Neural cell (in vitro differentiated cells): ENCODE measurements around the gene LCORL.

ENCODE experiments used
- EP300 ChIP-seq: fragments of 450-650 bp; conservative IDR thresholded peaks from 2 replicates; pipeline ENCODE4 v1.6.1; 2014; ENCODE audit warnings: antibody characterized with exemption, mild to moderate bottlenecking, moderate library complexity; ENCODE audit not compliant: poor library complexity, severe bottlenecking
- EZH2 ChIP-seq: fragments of 200-600, 300-800 bp; shearing (Covaris generic), sonication (generic); IDR thresholded peaks from 2 replicates; pipeline ENCODE4 v1.6.1; 2014; ENCODE audit warnings: antibody characterized with exemption, low read length, borderline replicate concordance, mild to moderate bottlenecking; ENCODE audit not compliant: insufficient read depth, poor library complexity, severe bottlenecking
- MXI1 ChIP-seq: fragments of 450-650 bp; conservative IDR thresholded peaks from 2 replicates; pipeline ENCODE4 v1.6.1; 2014; ENCODE audit warnings: antibody characterized with exemption, mild to moderate bottlenecking; ENCODE audit not compliant: poor library complexity, severe bottlenecking
- POLR2AphosphoS5 ChIP-seq: IDR thresholded peaks from 2 replicates; pipeline ENCODE4 v1.6.1; 2012
- RAD21 ChIP-seq: fragments of 450-650 bp; conservative IDR thresholded peaks from 2 replicates; pipeline ENCODE4 v1.6.1; 2014; ENCODE audit warnings: antibody characterized with exemption, mild to moderate bottlenecking, moderate library complexity
- TAF1 ChIP-seq: IDR thresholded peaks from 2 replicates; pipeline ENCODE4 v1.6.1; 2012; ENCODE audit warnings: low read depth
- TF ChIP-seq, protein P1 (sequence below): fragments of 450-650 bp; IDR thresholded peaks from 2 replicates; pipeline ENCODE4 v1.5.1; 2014; ENCODE audit warnings: antibody characterized with exemption, mild to moderate bottlenecking, moderate library complexity; ENCODE audit not compliant: poor library complexity, severe bottlenecking
- TF ChIP-seq, protein P2 (sequence below): IDR thresholded peaks from 2 replicates; pipeline ENCODE4 v1.6.1; 2012; ENCODE audit warnings: borderline replicate concordance

- no peak for TF ChIP-seq POLR2AphosphoS5
- TF ChIP-seq, protein P1, sequence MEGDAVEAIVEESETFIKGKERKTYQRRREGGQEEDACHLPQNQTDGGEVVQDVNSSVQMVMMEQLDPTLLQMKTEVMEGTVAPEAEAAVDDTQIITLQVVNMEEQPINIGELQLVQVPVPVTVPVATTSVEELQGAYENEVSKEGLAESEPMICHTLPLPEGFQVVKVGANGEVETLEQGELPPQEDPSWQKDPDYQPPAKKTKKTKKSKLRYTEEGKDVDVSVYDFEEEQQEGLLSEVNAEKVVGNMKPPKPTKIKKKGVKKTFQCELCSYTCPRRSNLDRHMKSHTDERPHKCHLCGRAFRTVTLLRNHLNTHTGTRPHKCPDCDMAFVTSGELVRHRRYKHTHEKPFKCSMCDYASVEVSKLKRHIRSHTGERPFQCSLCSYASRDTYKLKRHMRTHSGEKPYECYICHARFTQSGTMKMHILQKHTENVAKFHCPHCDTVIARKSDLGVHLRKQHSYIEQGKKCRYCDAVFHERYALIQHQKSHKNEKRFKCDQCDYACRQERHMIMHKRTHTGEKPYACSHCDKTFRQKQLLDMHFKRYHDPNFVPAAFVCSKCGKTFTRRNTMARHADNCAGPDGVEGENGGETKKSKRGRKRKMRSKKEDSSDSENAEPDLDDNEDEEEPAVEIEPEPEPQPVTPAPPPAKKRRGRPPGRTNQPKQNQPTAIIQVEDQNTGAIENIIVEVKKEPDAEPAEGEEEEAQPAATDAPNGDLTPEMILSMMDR = no peak
- no peak for TF ChIP-seq EZH2
- no peak for TF ChIP-seq MXI1
- no peak for TF ChIP-seq TAF1
- TF ChIP-seq, protein P2, sequence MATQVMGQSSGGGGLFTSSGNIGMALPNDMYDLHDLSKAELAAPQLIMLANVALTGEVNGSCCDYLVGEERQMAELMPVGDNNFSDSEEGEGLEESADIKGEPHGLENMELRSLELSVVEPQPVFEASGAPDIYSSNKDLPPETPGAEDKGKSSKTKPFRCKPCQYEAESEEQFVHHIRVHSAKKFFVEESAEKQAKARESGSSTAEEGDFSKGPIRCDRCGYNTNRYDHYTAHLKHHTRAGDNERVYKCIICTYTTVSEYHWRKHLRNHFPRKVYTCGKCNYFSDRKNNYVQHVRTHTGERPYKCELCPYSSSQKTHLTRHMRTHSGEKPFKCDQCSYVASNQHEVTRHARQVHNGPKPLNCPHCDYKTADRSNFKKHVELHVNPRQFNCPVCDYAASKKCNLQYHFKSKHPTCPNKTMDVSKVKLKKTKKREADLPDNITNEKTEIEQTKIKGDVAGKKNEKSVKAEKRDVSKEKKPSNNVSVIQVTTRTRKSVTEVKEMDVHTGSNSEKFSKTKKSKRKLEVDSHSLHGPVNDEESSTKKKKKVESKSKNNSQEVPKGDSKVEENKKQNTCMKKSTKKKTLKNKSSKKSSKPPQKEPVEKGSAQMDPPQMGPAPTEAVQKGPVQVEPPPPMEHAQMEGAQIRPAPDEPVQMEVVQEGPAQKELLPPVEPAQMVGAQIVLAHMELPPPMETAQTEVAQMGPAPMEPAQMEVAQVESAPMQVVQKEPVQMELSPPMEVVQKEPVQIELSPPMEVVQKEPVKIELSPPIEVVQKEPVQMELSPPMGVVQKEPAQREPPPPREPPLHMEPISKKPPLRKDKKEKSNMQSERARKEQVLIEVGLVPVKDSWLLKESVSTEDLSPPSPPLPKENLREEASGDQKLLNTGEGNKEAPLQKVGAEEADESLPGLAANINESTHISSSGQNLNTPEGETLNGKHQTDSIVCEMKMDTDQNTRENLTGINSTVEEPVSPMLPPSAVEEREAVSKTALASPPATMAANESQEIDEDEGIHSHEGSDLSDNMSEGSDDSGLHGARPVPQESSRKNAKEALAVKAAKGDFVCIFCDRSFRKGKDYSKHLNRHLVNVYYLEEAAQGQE = no peak
- no peak for TF ChIP-seq RAD21
- no peak for TF ChIP-seq EP300
Observed at GRCh38 chr4:17981063-17981462, 40.5 kb downstream of the LCORL start.
